ENCODE measurements around the gene DUS1L. TPM values are rescaled to one million over a fixed set of nuclear protein-coding genes. Genes with fewer than 3 reads are reported as not detected.
A peak's percentile ranks its signal among the peaks of the same experiment; 100 is the strongest.

DUS1L gene
- total RNA-seq, 6 experiments from 2014 or later, result 61.8 to 115 (median 89.9) TPM

GRCh38 chr17:82113422-82113821, 47.8 kb upstream of the DUS1L start:
- intact Hi-C loops (cut with DNase I), result no loop called here
- DNase-seq (no peak), ATAC-seq (no peak)
- H3K27me3 ChIP-seq, result no peaks in the 10 kb centered on the region
- TF ChIP-seq CTCF (IDR thresholded peaks at IDR 0.05) (no peak), POLR2A (IDR thresholded peaks at IDR 0.05) (no peak)
- peak overlapping the region; percentile 43 to 99 (median 71) for H3K27ac ChIP-seq
- H3K4me1 ChIP-seq, result peaks cover 0 to 83% (median 36%) of the 10 kb centered on the region in 4 donors
- WGBS (ENCODE audit: insufficient coverage, low coverage, low lambda C conversion rate, missing lambda C conversion rate), result 78% methylated on average over 6 of the region's 9 CpGs
- no peak overlapping the region for H3K4me3 ChIP-seq
- H3K9me3 ChIP-seq, result no peaks in the 10 kb centered on the region
- H3K36me3 ChIP-seq, result no peaks in the 10 kb centered on the region

GRCh38 chr17:82112914-82113311, 47.3 kb upstream of the DUS1L start:
- 28% methylated on average over 6 of the region's 6 CpGs for WGBS (ENCODE audit: insufficient coverage, low coverage, low lambda C conversion rate, missing lambda C conversion rate)
- Histone ChIP-seq H3K9me3 (no peaks in the 10 kb centered on the region), H3K27ac (peak overlapping the region; percentile 43 to 99 (median 71)), H3K4me1 (peaks cover 0 to 83% (median 34%) of the 10 kb centered on the region in 4 donors), H3K4me3 (peak overlapping the region in 2 of 3 donors; percentile 43 to 46), H3K27me3 (no peaks in the 10 kb centered on the region), H3K36me3 (no peaks in the 10 kb centered on the region)
- DNase-seq (no peak), ATAC-seq (peak; percentile 1 to 29 (median 24))
- TF ChIP-seq CTCF (IDR thresholded peaks at IDR 0.05), result no peak
- no peak for TF ChIP-seq POLR2A (IDR thresholded peaks at IDR 0.05)
- intact Hi-C loops (cut with DNase I), result no loop called here

GRCh38 chr17:82112181-82112913, 46.7 kb upstream of the DUS1L start:
- Histone ChIP-seq H3K4me1 (peaks cover 0 to 86% (median 36%) of the 10 kb centered on the region in 4 donors), H3K36me3 (no peaks in the 10 kb centered on the region), H3K27ac (peak overlapping the region in 2 of 3 donors; percentile 71 to 99), H3K27me3 (no peaks in the 10 kb centered on the region), H3K9me3 (no peaks in the 10 kb centered on the region), H3K4me3 (peak overlapping the region in 2 of 3 donors; percentile 43 to 46)
- TF ChIP-seq CTCF (IDR thresholded peaks at IDR 0.05), result no peak
- TF ChIP-seq POLR2A (IDR thresholded peaks at IDR 0.05), result no peak
- ATAC-seq (peak; percentile 15 to 45 (median 28)), DNase-seq (peak; percentile 47 to 82 (median 79))
- WGBS (ENCODE audit: insufficient coverage, low coverage, low lambda C conversion rate, missing lambda C conversion rate), result 20% methylated on average over 15 of the region's 18 CpGs
- intact Hi-C loops (cut with DNase I), result no loop called here

GRCh38 chr17:82110298-82110697, 44.7 kb upstream of the DUS1L start:
- peak; percentile 34 to 49 (median 46) for ATAC-seq
- intact Hi-C loops (cut with DNase I), result no loop called here

More at GRCh38 chr17:82110298-82110697, 44.7 kb upstream of the DUS1L start:
- H3K9me3 ChIP-seq, result no peaks in the 10 kb centered on the region
- peak overlapping the region; percentile 20 to 99 (median 99) for H3K27ac ChIP-seq
- H3K36me3 ChIP-seq, result no peaks in the 10 kb centered on the region
- TF ChIP-seq CTCF (IDR thresholded peaks at IDR 0.05) (no peak), POLR2A (IDR thresholded peaks at IDR 0.05) (peak; percentile 42)
- no peaks in the 10 kb centered on the region for H3K27me3 ChIP-seq
- peaks cover 0 to 94% (median 46%) of the 10 kb centered on the region in 4 donors for H3K4me1 ChIP-seq
- WGBS (ENCODE audit: insufficient coverage, low coverage, low lambda C conversion rate, missing lambda C conversion rate), result 38% methylated on average over 3 of the region's 3 CpGs
- peak in 1 of 3 donors; percentile 77 for DNase-seq
- no peak overlapping the region for H3K4me3 ChIP-seq
